Kidney epithelial cell (primary cell): ENCODE data around the gene SIVA1. TPM values are rescaled to one million over a fixed set of nuclear protein-coding genes. Genes with fewer than 3 reads are reported as not detected.

Source experiments
- DNase-seq: peaks from one replicate; pipeline ENCODE4 v3.0.0-alpha.2; 2010; ENCODE audit warnings: low read depth
- H3K27me3 ChIP-seq: 2 replicates; pipeline ENCODE4 v1.6.0; 2011; ENCODE audit warnings: low read length; ENCODE audit not compliant: control insufficient read depth, insufficient read depth
- H3K36me3 ChIP-seq: 2 replicates; pipeline ENCODE4 v1.5.1; 2011; ENCODE audit warnings: low read length; ENCODE audit not compliant: control insufficient read depth, insufficient read depth
- H3K4me3 ChIP-seq: 2 replicates; pipeline ENCODE4 v1.5.1; 2011; ENCODE audit warnings: low read depth, mild to moderate bottlenecking, control low read depth, low read length
- CTCF ChIP-seq: IDR thresholded peaks from 2 replicates; pipeline ENCODE4 v1.5.1; 2011; ENCODE audit warnings: mild to moderate bottlenecking, moderate library complexity, low read length, control low read depth, inconsistent platforms; ENCODE audit not compliant: insufficient read depth, poor library complexity, severe bottlenecking
- total RNA-seq: library from RNA; depleted of rRNA; stranded (reverse); fragments of >200 nt; gene quantifications from 2 replicates; pipeline ENCODE4 v1.2.3, GENCODE V29; 2015

The SIVA1 gene
- total RNA-seq, 1 donor from 2014 or later = 222 TPM

- DNase-seq = no peak
- no peak for TF ChIP-seq CTCF
- H3K27me3 ChIP-seq = no peaks in the 10 kb centered on the region
- H3K4me3 ChIP-seq = no peak overlapping the region
- peaks cover 4% of the 10 kb centered on the region for H3K36me3 ChIP-seq
Observed at GRCh38 chr14:104714066-104714465, 38.9 kb upstream of the SIVA1 start.

- H3K36me3 ChIP-seq = peaks cover 3% of the 10 kb centered on the region
Observed at GRCh38 chr14:104714681-104715080, 38.3 kb upstream of the SIVA1 start.

GRCh38 chr14:104715416-104715815 lies 37.5 kb upstream of the SIVA1 start:
- no peak overlapping the region for H3K4me3 ChIP-seq
- peaks cover 2% of the 10 kb centered on the region for H3K36me3 ChIP-seq
- DNase-seq = no peak
- H3K27me3 ChIP-seq = no peaks in the 10 kb centered on the region
- TF ChIP-seq CTCF = no peak

More at GRCh38 chr14:104714681-104715080, 38.3 kb upstream of the SIVA1 start:
- no peak for TF ChIP-seq CTCF
- no peak for DNase-seq
- Histone ChIP-seq H3K4me3 (no peak overlapping the region), H3K27me3 (no peaks in the 10 kb centered on the region)

- no peaks in the 10 kb centered on the region for H3K27me3 ChIP-seq
- DNase-seq = no peak
- no peak for TF ChIP-seq CTCF
- no peak overlapping the region for H3K4me3 ChIP-seq
- H3K36me3 ChIP-seq = peaks cover 2% of the 10 kb centered on the region
Observed at GRCh38 chr14:104715871-104716270, 37.1 kb upstream of the SIVA1 start.

- H3K36me3 ChIP-seq = peaks cover 2% of the 10 kb centered on the region
- DNase-seq = no peak
- no peak overlapping the region for H3K4me3 ChIP-seq
- H3K27me3 ChIP-seq = no peaks in the 10 kb centered on the region
- no peak for TF ChIP-seq CTCF
Observed at GRCh38 chr14:104717137-104717536, 35.8 kb upstream of the SIVA1 start.

- no peaks in the 10 kb centered on the region for H3K27me3 ChIP-seq
- H3K36me3 ChIP-seq = peaks cover 2% of the 10 kb centered on the region
- TF ChIP-seq CTCF = no peak
- no peak overlapping the region for H3K4me3 ChIP-seq
- no peak for DNase-seq
Observed at GRCh38 chr14:104717646-104718045, 35.3 kb upstream of the SIVA1 start.
